HL-60 (cell line): Measurements from ENCODE around the gene IL1B.

ENCODE experiments used
- DNase-seq, 2 experiments: peaks; one replicate each; pipeline ENCODE4 v3.0.0-alpha.2; 2010 to 2020; ENCODE audit warnings: low read depth in 1 of 2, low spot score in 1 of 2
- H3K27ac ChIP-seq: fragments of 250-450 bp; sonication (Bioruptor Pico); replicated peaks from 2 replicates; pipeline ENCODE4 v1.5.1; 2020; ENCODE audit warnings: mild to moderate bottlenecking, moderate library complexity
- H3K27me3 ChIP-seq: fragments of 250-450 bp; sonication (Bioruptor Pico); 2 replicates; pipeline ENCODE4 v1.5.1; 2021; ENCODE audit warnings: mild to moderate bottlenecking, moderate library complexity; ENCODE audit not compliant: insufficient read depth, poor library complexity, severe bottlenecking
- H3K4me3 ChIP-seq: replicated peaks from 2 replicates; pipeline ENCODE4 v1.5.1; 2011; ENCODE audit warnings: mild to moderate bottlenecking, control low read depth, low read length; ENCODE audit not compliant: insufficient read depth
- GABPA ChIP-seq: IDR thresholded peaks from 2 replicates; pipeline ENCODE4 v1.6.1; 2012; ENCODE audit warnings: low read depth
- POLR2AphosphoS5 ChIP-seq: IDR thresholded peaks from 2 replicates; pipeline ENCODE4 v1.6.1; 2012; ENCODE audit warnings: low read depth
- SPI1 ChIP-seq: IDR thresholded peaks from 2 replicates; pipeline ENCODE4 v1.6.1; 2012; ENCODE audit warnings: low read depth, mild to moderate bottlenecking, borderline replicate concordance
- TF ChIP-seq, protein P1 (sequence below): IDR thresholded peaks from 2 replicates; pipeline ENCODE4 v1.6.1; 2012; ENCODE audit warnings: low read depth; ENCODE audit not compliant: insufficient replicate concordance
- TF ChIP-seq, protein P2 (sequence below): IDR thresholded peaks from one replicate; pipeline ENCODE4 v1.5.1; 2011; ENCODE audit warnings: low read length, control low read depth, inconsistent platforms; ENCODE audit not compliant: insufficient read depth

The IL1B gene

DNA sequence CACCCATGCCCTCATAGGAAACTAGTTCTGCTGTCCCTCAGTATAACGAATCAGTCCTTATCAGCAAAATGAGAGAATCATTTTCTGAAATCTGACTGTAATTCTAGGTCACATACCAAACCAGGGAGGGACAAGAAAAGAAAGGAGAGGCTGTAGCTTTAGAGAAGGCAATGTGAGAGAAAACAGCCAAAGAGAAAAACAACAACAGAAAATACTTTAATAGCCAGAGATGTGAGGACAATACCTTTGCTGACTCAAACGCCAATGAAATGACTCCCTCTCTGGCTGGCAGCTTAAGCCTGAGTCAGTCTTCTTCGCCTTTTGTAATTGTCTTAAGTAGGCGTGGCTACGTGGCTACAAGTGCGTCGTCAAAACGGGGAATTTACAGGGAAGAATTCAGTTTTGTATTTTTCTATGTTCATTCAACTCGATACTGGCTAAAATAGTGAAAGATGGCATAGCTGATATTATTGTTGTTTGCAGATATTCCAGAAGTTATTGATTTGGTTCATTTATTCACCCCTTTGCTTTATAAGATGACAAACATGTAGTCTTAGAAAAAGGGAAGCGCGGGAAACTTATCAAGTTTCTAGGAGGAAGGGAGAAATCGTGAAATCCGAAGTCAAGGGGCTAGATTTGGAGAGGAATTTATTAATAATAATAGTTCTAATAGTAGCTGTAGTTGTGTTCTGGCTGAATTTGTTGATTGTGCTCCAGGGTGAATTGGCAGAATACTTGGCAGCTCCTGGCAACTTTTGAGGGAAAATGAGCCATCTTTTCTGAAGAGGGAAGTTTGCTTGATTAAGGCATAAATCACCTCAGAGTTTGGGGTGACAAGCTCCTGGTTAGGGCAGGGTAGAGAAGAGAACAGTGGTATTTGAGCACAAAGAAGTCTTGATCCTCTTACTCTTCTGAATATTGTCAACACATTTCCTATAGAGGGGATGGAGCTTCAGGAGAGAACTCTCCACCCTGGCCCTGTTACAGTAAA is 52.1 kb downstream of the IL1B start, which contains the start of gene IL1A:
IL1A (minus strand) TSS at position 295 of the 991 bp plus-strand sequence. CDS start 723 bp downstream, outside the sequence.
- TF ChIP-seq, protein P1, sequence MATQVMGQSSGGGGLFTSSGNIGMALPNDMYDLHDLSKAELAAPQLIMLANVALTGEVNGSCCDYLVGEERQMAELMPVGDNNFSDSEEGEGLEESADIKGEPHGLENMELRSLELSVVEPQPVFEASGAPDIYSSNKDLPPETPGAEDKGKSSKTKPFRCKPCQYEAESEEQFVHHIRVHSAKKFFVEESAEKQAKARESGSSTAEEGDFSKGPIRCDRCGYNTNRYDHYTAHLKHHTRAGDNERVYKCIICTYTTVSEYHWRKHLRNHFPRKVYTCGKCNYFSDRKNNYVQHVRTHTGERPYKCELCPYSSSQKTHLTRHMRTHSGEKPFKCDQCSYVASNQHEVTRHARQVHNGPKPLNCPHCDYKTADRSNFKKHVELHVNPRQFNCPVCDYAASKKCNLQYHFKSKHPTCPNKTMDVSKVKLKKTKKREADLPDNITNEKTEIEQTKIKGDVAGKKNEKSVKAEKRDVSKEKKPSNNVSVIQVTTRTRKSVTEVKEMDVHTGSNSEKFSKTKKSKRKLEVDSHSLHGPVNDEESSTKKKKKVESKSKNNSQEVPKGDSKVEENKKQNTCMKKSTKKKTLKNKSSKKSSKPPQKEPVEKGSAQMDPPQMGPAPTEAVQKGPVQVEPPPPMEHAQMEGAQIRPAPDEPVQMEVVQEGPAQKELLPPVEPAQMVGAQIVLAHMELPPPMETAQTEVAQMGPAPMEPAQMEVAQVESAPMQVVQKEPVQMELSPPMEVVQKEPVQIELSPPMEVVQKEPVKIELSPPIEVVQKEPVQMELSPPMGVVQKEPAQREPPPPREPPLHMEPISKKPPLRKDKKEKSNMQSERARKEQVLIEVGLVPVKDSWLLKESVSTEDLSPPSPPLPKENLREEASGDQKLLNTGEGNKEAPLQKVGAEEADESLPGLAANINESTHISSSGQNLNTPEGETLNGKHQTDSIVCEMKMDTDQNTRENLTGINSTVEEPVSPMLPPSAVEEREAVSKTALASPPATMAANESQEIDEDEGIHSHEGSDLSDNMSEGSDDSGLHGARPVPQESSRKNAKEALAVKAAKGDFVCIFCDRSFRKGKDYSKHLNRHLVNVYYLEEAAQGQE, result no peak
- TF ChIP-seq SPI1, result peak; percentile 82
- no peak for TF ChIP-seq POLR2AphosphoS5
- Histone ChIP-seq H3K27me3 (no peaks in the 10 kb centered on the region), H3K27ac (peak within 1 kb of the TSS; percentile 7), H3K4me3 (no peak within 1 kb of the TSS; the same call in 1 of the 2 replicates)
- DNase-seq, result peak; percentile 43 to 62

DNA sequence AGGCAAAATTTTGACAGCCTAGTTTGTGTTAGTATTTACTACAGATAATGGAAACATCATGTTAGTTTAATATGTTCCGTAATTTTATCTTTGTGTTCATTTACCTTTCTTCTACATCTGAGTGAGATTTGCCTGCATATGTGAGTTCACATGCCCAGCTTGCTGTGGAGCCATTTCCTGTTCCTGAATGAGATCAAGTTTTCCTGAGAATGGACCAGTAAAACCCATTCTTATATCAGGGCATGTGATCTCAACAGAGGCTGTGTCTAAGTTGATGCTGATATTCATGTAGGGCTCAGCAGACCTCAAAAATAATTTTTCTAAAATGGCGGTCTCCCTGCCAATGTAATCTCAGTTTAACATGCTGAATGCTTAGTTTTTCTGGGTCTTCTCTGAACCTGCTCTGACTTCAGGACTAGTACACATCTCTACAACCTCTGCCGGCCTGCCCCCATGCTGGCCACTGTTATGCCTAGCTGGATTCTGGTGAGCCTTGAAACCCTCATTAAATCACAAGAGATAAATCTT is 53.3 kb downstream of the IL1B start:
- no peak for TF ChIP-seq SPI1
- TF ChIP-seq, protein P1, result no peak
- no peak for TF ChIP-seq POLR2AphosphoS5
- no peak for TF ChIP-seq GABPA
- TF ChIP-seq, protein P2, sequence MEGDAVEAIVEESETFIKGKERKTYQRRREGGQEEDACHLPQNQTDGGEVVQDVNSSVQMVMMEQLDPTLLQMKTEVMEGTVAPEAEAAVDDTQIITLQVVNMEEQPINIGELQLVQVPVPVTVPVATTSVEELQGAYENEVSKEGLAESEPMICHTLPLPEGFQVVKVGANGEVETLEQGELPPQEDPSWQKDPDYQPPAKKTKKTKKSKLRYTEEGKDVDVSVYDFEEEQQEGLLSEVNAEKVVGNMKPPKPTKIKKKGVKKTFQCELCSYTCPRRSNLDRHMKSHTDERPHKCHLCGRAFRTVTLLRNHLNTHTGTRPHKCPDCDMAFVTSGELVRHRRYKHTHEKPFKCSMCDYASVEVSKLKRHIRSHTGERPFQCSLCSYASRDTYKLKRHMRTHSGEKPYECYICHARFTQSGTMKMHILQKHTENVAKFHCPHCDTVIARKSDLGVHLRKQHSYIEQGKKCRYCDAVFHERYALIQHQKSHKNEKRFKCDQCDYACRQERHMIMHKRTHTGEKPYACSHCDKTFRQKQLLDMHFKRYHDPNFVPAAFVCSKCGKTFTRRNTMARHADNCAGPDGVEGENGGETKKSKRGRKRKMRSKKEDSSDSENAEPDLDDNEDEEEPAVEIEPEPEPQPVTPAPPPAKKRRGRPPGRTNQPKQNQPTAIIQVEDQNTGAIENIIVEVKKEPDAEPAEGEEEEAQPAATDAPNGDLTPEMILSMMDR, result no peak
- no peak for DNase-seq
- Histone ChIP-seq H3K4me3 (no peak overlapping the region), H3K27me3 (no peaks in the 10 kb centered on the region), H3K27ac (no peak overlapping the region)

DNA sequence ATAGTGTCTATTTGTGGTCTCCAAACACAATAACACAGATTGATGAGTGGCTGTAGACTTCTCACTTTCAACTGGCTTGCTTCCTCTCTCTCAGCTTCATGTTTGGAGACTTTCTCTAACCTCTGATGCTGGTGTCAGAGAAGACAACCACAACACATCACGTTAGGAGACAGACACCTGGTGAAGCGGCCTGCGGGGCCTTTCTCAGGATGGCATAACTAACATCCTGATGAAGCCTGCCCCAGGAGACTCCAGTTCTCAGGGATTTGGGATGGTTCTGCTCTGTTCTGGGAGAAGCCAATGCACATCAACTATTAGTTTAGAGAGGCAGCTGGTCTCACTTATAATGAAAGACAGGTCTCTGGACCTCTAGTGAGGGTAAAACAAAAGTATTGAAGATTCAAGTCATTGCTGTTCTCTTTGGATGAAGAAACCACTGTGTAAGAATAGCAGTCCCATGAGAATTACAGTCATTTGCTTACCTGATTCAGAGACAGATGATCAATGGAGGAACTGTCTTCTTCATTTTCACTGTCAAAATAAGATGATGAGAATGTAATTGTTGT is 54.3 kb downstream of the IL1B start:
- no peak overlapping the region for H3K27ac ChIP-seq
- TF ChIP-seq, protein P1, result no peak
- TF ChIP-seq, protein P2, result no peak
- TF ChIP-seq GABPA, result no peak
- TF ChIP-seq POLR2AphosphoS5, result no peak
- TF ChIP-seq SPI1, result no peak
- H3K4me3 ChIP-seq, result no peak overlapping the region
- no peak for DNase-seq
- no peaks in the 10 kb centered on the region for H3K27me3 ChIP-seq
